Coronary artery (tissue), 2 donors: Measurements from ENCODE around the gene TSPOAP1.

Source experiments
- DNase-seq: peaks from one replicate; pipeline ENCODE4 v3.0.0-alpha.2; 2017; ENCODE audit warnings: low spot score
- H3K27ac ChIP-seq, 2 donors: fragments of 200-600 bp; sonication (generic); one replicate each; pipeline ENCODE4 v1.5.1; 2016 to 2019
- H3K4me3 ChIP-seq: fragments of 200-600 bp; sonication (generic); 2 replicates; pipeline ENCODE4 v1.5.1; 2016; ENCODE audit warnings: mild to moderate bottlenecking, moderate library complexity
- CTCF ChIP-seq: fragments of 200-600 bp; sonication (generic); IDR thresholded peaks from one replicate; pipeline ENCODE4 v1.5.1; 2019; ENCODE audit warnings: antibody characterized with exemption

The TSPOAP1 gene

GRCh38 chr17:58367461-58367860, 38.9 kb upstream of the TSPOAP1 start:
- no peak for TF ChIP-seq CTCF
- H3K27ac ChIP-seq, result no peak overlapping the region
- no peak overlapping the region for H3K4me3 ChIP-seq
- DNase-seq, result no peak

- no peak overlapping the region for H3K4me3 ChIP-seq
- TF ChIP-seq CTCF, result no peak
- DNase-seq, result no peak
- H3K27ac ChIP-seq, result no peak overlapping the region
These were observed 37.5 kb upstream of the TSPOAP1 start for GRCh38 chr17:58365980-58366595.

GRCh38 chr17:58365185-58365979, 36.8 kb upstream of the TSPOAP1 start:
- TF ChIP-seq CTCF, result no peak
- no peak overlapping the region for H3K4me3 ChIP-seq
- H3K27ac ChIP-seq, result no peak overlapping the region
- no peak for DNase-seq

GRCh38 chr17:58364270-58364942, 35.8 kb upstream of the TSPOAP1 start:
- no peak overlapping the region for H3K27ac ChIP-seq
- no peak for DNase-seq
- no peak for TF ChIP-seq CTCF
- H3K4me3 ChIP-seq, result no peak overlapping the region

- TF ChIP-seq CTCF, result no peak
- H3K4me3 ChIP-seq, result no peak overlapping the region
- DNase-seq, result no peak
- no peak overlapping the region for H3K27ac ChIP-seq
These were observed 35.0 kb upstream of the TSPOAP1 start for GRCh38 chr17:58363457-58364185.

GRCh38 chr17:58362368-58363014, 33.9 kb upstream of the TSPOAP1 start:
- H3K27ac ChIP-seq, result no peak overlapping the region
- TF ChIP-seq CTCF, result no peak
- no peak for DNase-seq
- no peak overlapping the region for H3K4me3 ChIP-seq
